Adrenal gland (tissue), 12 donors: ENCODE data around the gene CRIP1. TPM values are rescaled to one million over a fixed set of nuclear protein-coding genes. Genes with fewer than 3 reads are reported as not detected.

ENCODE experiments used
- DNase-seq, 7 donors: peaks; one replicate each; pipeline ENCODE4 v3.0.0-alpha.2; 2019 to 2020
- H3K27ac ChIP-seq, 5 donors: fragments of 200-600 bp; sonication (generic) in 4 of 5; 1 replicate in 3 of 5; 2 replicates in 2 of 5; pipeline versions ENCODE4 v1.5.1 to v1.8.0; 2016 to 2020; ENCODE audit warnings: mild to moderate bottlenecking in 1 of 5
- H3K27me3 ChIP-seq: fragments of 200-600 bp; 2 replicates; pipeline ENCODE4 v1.8.0; 2021
- H3K36me3 ChIP-seq, 2 donors: fragments of 200-600 bp; replicated peaks in 1 of 2; 1 replicate in 1 of 2; 2 replicates in 1 of 2; pipeline versions ENCODE4 v1.5.1 to v1.8.0; 2018 to 2022
- H3K4me1 ChIP-seq, 2 donors: fragments of 200-600 bp; replicated peaks in 1 of 2; 1 replicate in 1 of 2; 2 replicates in 1 of 2; pipeline versions ENCODE4 v1.5.1 to v1.8.0; 2018 to 2021
- H3K4me3 ChIP-seq, 4 donors: fragments of 200-600 bp; sonication (generic) in 3 of 4; one replicate each; pipeline ENCODE4 v1.5.1; 2016 to 2018
- H3K9me3 ChIP-seq, 3 donors: fragments of 200-600 bp; sonication (generic) in 1 of 3; replicated peaks in 1 of 3; 1 replicate in 2 of 3; 2 replicates in 1 of 3; pipeline versions ENCODE4 v1.5.1 to v1.8.0; 2016 to 2021
- CTCF ChIP-seq, 6 experiments: fragments of 450-650 bp in 4 of 6; fragments of 200-600 bp in 2 of 6; sonication (generic) in 1 of 6; IDR thresholded peaks; 1 replicate in 5 of 6; 2 replicates in 1 of 6; pipeline versions ENCODE4 v1.5.1 to v1.8.0; 2016 to 2021; ENCODE audit warnings: antibody characterized with exemption in 6 of 6, mild to moderate bottlenecking in 2 of 6, moderate library complexity in 1 of 6
- POLR2A ChIP-seq, 2 donors: fragments of 450-650 bp; IDR thresholded peaks; one replicate each; pipeline ENCODE4 v1.6.1; 2017; ENCODE audit warnings: antibody characterized with exemption in 2 of 2, mild to moderate bottlenecking in 2 of 2, moderate library complexity in 1 of 2
- WGBS, 4 donors: extraction: QIAGEN DNeasy Blood & Tissue Kit in 2 of 4; methylation state at CpG; one replicate each; pipeline versions ENCODE4 v1.1.5 to v1.1.7; 2013 to 2017; 5-methylcytosine and 5-hydroxymethylcytosine counted together
- intact Hi-C, 2 donors: fragments of 100-400 bp; cut with DNase I; formaldehyde crosslinking; loops; one replicate each; pipeline versions ENCODE4 v1.14.1 to v1.15.0; 2022 to 2023
- polyA plus RNA-seq, 3 donors: library from polyadenylated mRNA; stranded (reverse); fragments of 200-250 nt in 2 of 3; fragments of 350-450 nt in 1 of 3; fragmentation: Illumina TruSeq in 1 of 3; extraction: RNeasy Lipid Tissue Mini Kit (QIAGEN cat#74804) in 1 of 3; gene quantifications; one replicate each; pipeline ENCODE4 v1.2.3, GENCODE V29; 2013 to 2014
- total RNA-seq, 9 donors: library from RNA; depleted of rRNA in 4 of 9; stranded (reverse); fragments of >200 nt in 4 of 9; fragments of 120-200 nt in 1 of 9; fragmentation: NEBNext Ultra II Directional in 1 of 9; extraction: Animal tissue kit (Norgen Biotek cat#: 25700) in 1 of 9; gene quantifications; one replicate each; pipeline versions ENCODE4 v1.1.0 to v1.2.4, GENCODE V29; 2013 to 2023
- donor health status: healthy with polysubstance abuse.
- donor health status: Bipolar disorder and iron deficiency.
- donor health status: DM: yes; HTN: yes; CAD: no.
- donor health status: DM: no; HTN: no; CAD: no.
- donor health status: DM: no; HTN: no; CAD: no.
- donor health status: DM: yes; HTN: yes; CAD: no.

Gene CRIP1
- total and polyA plus RNA-seq, 12 donors = 1.9 to 157 (median 9.3) TPM

GRCh38 chr14:105492971-105493871 is 6.5 kb downstream of the CRIP1 start:
- Histone ChIP-seq H3K9me3 (no peaks in the 10 kb centered on the region), H3K4me1 (peaks cover 7 to 11% of the 10 kb centered on the region in 2 donors), H3K4me3 (no peak overlapping the region), H3K27me3 (no peaks in the 10 kb centered on the region), H3K27ac (no peak overlapping the region), H3K36me3 (no peaks in the 10 kb centered on the region)
- no peak for TF ChIP-seq CTCF (IDR thresholded peaks at IDR 0.05)
- no peak for TF ChIP-seq POLR2A (IDR thresholded peaks at IDR 0.05)
- DNase-seq = peak in 1 of 7 donors; percentile 23
- intact Hi-C loops = no loop called here
- WGBS, 4 donors = 86 to 92% (median 88%) methylated on average over 14 to 20 of the region's 20 CpGs

- Histone ChIP-seq H3K4me1 (peaks cover 7 to 10% of the 10 kb centered on the region in 2 donors), H3K27me3 (no peaks in the 10 kb centered on the region), H3K27ac (no peak overlapping the region), H3K9me3 (no peaks in the 10 kb centered on the region), H3K4me3 (no peak overlapping the region), H3K36me3 (no peaks in the 10 kb centered on the region)
- no peak for TF ChIP-seq CTCF (IDR thresholded peaks at IDR 0.05)
- no peak for TF ChIP-seq POLR2A (IDR thresholded peaks at IDR 0.05)
- no peak for DNase-seq
- intact Hi-C loops = no loop called here
- 86 to 100% (median 90%) methylated on average over 2 to 16 of the region's 16 CpGs for WGBS, 4 donors
These were observed 7.4 kb downstream of the CRIP1 start for GRCh38 chr14:105493921-105494605.

GRCh38 chr14:105494606-105494929 is 7.9 kb downstream of the CRIP1 start:
- Histone ChIP-seq H3K36me3 (no peaks in the 10 kb centered on the region), H3K4me3 (no peak overlapping the region), H3K27ac (no peak overlapping the region), H3K27me3 (no peaks in the 10 kb centered on the region), H3K9me3 (no peaks in the 10 kb centered on the region), H3K4me1 (peaks cover 7% of the 10 kb centered on the region in 2 donors)
- TF ChIP-seq CTCF (IDR thresholded peaks at IDR 0.05) (no peak), POLR2A (IDR thresholded peaks at IDR 0.05) (no peak)
- intact Hi-C loops = no loop called here
- no peak for DNase-seq
- WGBS, 4 donors = 95 to 96% (median 95%) methylated on average over 6 of the region's 6 CpGs

- TF ChIP-seq POLR2A (IDR thresholded peaks at IDR 0.05) (no peak), CTCF (IDR thresholded peaks at IDR 0.05) (no peak)
- intact Hi-C loops = no loop called here
- Histone ChIP-seq H3K36me3 (no peaks in the 10 kb centered on the region), H3K9me3 (no peaks in the 10 kb centered on the region), H3K27ac (no peak overlapping the region), H3K4me1 (peaks cover 0 to under 1% of the 10 kb centered on the region in 2 donors), H3K4me3 (no peak overlapping the region), H3K27me3 (no peaks in the 10 kb centered on the region)
- WGBS, 4 donors = 80 to 89% (median 83%) methylated on average over 1 to 18 of the region's 18 CpGs
- peak in 1 of 7 donors; percentile 20 for DNase-seq
These were observed 8.7 kb downstream of the CRIP1 start for GRCh38 chr14:105495101-105495989.
